Stimulated activated CD4-positive, alpha-beta T cell treated with anti-CD3 and anti-CD28 coated beads, Interleukin-15, amount 100 ng/mL, for 48 hours (primary cell): ENCODE results near the gene HSPA2.
A peak's percentile ranks its signal among the peaks of the same experiment; 100 is the strongest.

Experiments
- DNase-seq, 2 donors: peaks; one replicate each; pipeline ENCODE4 v3.0.0-alpha.2; 2020; ENCODE audit warnings: low read depth in 2 of 2

HSPA2 gene

GRCh38 chr14:64540208-64541202 lies at the start of gene HSPA2:
Gene HSPA2 (plus strand): TSS chr14:64540741. CDS start chr14:64540850, 109 bp downstream.
- peak; percentile 92 to 94 for DNase-seq

- DNase-seq: no peak
Measured at GRCh38 chr14:64491637-64492036, 48.9 kb upstream of the HSPA2 start.

DNA sequence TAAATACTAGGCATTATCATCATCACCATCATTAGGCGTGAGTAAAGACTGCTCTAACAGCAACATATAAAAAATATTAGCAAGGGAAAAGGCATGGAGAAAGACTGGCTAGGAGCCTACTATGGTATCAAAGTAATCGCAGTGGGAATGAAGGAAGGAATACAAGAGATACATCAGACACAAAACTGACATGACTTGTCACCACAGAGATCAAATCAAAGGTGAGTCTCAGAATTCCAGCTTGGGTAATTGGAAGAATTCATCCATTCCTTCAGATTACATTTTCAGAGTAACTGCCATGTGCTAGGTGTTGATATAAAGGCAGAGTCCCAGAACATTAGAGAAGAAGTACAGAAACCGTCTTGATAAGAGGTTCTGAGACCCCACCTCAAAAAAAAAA lies 47.1 kb upstream of the HSPA2 start:
- no peak for DNase-seq

GRCh38 chr14:64495252-64495651 lies 45.3 kb upstream of the HSPA2 start:
- DNase-seq: no peak

GRCh38 chr14:64496764-64497163 lies 43.8 kb upstream of the HSPA2 start:
- no peak for DNase-seq

DNA sequence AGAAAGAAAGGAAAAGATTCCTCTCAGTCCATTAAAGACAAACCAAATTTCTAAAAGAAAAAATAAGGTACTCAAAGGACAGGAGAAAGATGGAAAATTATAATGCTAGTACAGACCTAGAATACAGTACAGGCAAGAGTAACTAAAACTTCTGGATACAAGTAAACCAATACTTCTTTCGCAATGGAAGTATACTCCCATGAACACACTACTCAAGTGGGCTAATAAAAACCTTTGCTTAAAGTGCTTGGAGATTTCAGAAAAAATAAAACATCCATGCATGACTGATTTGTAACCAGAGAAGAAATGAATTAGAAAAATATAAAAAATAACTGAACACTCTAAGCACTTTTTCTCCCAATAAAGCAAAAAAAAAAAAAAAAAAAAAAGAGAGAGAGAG lies 40.5 kb upstream of the HSPA2 start:
- DNase-seq: no peak

DNA sequence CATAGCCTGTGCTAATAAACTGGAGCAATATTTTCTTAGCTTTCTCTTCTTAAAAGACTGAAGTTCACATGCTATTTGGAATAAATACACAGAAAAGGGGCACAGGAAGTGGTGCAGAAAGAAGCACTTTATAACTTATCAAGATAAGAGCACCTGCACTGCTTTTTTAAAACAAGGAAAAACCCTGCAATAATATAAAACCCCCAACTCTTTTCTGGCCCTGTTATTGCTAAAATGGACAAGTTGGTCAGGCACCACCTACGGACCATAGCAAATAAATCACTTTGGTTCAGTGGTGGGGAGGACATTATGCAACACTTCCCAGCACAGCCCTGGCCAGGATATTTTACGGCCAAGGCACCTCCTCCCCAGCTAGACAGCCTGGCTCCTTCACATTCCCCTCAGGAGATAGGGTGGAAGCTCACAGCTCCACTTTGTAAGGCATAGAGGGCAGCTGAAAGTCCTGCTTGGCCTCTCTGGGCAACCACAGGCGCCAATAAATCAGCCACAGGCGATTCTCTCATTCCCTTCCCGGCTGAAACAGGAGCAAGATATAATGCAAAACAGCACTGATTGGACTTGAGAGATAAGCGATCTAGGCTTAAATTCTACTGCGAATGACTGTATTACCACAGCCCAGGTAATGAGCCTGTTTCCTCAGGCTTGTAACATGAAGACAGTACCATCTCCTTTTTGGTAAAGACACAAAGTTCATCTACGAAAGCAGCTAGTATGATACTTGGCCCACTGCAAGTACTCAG lies 39.0 kb upstream of the HSPA2 start:
- DNase-seq: no peak

DNA sequence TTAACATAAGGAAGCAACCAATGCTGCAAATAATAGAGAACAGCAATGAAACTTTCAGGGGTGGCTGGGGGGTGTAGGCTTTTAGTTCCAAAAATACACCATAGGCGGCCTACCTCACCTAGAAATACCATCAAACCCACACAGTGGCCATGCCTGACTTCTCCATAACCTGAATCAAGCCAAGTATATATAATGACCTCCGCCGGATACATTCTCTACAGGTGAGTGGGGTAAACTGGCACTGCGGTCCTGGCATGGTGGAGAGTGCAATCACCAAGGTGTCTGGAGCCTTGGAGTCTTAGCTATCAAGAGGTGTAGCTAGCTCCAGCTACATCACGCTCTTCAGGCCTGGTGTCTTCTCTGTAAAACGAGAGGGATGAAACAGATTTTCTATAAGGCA lies 38.1 kb upstream of the HSPA2 start:
- no peak for DNase-seq

DNA sequence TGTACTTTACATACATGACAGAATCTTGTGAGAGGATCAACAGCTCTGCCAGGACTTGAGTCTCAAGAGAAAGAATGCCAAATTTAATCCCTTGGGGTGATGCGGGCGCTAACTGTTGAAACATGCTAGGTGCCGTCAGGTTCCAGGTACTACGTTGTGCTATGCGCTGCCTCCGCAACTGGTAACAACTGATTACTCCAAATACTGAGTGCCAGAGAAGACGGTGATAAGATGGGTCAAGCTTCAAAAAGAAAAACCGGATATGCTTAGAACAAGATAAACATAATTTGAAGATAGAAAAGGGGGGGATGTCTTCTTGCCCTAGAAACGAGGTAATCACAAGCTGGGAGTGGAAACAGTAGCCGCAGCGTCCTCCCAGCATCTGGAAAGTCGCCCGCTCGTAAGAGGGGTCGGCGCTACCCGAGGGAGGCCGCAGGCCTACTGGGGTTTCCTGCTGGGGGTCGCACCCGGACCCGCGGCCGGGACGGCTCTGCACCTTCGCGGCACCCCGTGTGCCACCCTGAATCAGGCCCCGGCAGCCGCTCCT lies 37.6 kb upstream of the HSPA2 start:
- no peak for DNase-seq

DNA sequence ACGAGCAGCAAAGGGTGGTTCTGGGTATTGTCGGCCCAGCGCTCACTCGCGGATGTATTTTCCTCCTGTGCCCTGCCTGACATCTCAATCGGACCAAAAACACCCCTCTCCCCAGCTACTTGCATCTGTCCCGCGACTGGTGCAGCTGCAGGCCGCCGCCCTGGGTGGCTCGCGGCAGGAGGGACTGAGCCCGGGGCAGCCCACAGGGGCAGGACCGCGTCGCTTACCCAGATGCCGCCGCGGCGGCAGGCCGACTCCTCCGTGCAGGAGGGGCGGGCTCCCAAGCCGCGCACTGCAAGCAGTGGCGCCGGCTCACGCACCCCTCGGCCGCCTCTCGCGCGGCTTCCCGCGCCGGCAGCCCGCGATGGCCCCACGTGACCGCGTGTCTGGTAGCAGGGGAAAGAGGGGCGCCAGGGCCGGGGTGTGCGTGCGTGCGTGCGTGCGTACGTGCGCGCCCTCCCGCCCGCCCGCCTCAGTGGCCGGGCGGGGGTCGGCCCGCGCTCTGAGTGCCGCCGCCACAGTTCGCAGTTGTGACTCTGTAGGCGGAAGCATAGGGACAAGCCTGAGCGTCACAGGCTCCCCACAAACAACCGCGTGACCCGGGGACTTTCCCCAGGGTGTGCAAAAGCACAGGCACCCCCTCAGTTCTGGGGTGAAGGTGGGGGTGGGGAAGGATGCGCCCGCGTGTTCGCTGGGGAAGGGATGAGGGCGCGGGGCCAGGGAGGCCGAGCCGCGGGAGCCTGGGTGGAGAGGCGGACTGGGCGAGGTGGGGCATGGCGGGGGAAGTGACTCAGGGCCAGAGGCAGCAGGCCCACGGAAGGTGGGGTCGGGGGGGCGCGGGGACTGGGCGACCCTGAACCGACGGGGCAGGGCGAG lies 36.9 kb upstream of the HSPA2 start, which contains the start of gene ZBTB25:
Gene ZBTB25 (minus strand): TSS at position 405 of the 876 bp plus-strand sequence. CDS start 13,305 bp downstream, outside the sequence.
- peak; percentile 88 to 91 for DNase-seq

DNA sequence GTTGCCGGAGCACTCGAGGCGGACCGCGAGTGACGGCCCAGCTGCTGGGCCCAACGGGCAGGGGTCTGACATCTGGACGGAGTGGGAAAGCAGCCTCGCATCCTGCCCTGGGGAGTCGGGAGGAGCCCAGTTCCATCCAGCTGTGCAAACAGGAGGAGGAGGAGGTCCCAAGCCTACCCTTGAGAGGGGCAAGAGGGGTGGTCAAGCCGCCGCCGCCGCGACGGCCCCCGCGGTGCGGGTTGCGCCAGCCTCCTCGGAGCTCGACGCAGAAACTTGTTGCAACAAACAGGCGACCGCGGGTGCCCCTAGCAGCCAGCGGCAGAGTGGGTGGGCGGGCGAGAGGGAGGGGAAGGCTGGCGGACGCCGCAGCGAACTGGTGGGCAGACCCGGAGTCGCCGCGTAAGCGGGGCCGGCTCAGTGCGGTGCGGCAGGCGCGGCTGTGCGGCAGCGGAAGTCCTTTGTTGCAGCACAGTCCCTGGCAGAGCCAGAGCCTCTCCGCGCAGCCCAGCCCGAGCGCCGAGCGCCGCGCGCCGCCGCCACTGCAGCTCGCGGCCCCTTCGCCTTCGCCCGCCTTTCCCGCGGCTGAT lies 36.1 kb upstream of the HSPA2 start, which contains the start of gene ZBTB1:
Gene ZBTB1 (plus strand): TSS at position 461 of the 587 bp plus-strand sequence. CDS start 16,735 bp downstream, outside the sequence.
- DNase-seq: peak; percentile 84

- DNase-seq: peak; percentile 81 to 82
Measured at GRCh38 chr14:64504897-64505794, 35.4 kb upstream of the HSPA2 start.

DNA sequence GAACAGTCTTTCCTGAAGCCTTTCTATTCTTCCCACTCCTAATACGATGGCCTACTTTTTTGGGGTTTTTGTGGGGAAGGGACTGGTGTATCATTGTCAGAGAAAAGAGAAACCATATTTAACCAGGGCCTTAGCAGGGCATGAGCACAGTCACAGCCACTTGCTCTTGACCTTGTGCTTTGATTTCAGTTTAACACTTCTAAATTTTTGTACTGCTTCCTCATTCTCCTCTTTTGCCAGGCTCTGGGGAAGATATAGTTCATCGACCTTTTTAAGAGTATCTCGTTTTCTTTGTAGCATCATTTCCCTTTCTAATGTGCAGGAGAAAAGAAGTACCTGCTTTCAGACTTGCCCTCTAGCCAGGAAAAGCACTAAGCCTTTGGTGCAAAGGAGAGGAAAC lies 33.8 kb upstream of the HSPA2 start:
- DNase-seq: no peak

GRCh38 chr14:64507376-64508156 lies 33.0 kb upstream of the HSPA2 start:
- DNase-seq: peak in 1 of 2 donors; percentile 36

- no peak for DNase-seq
Measured at GRCh38 chr14:64508215-64508776, 32.2 kb upstream of the HSPA2 start.

DNA sequence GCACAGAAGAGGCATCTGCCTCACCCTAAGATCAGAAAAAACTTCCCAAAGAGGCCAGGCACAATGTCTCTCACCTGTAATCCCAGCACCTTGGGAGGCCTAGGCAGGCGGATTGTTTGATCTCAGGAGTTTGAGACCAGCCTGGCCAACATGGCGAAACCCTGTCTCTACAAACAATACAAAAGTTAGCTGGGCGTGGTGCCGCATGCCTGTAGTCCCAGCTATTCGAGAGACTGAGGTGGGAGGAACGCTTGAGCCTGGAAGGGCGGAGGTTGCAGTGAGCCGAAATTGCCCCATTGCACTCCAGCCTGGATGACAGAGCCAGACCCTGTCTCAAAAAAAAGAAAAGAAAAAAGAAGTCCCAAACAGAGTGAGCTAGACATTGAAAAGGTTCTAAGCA lies 31.5 kb upstream of the HSPA2 start:
- DNase-seq: no peak

DNA sequence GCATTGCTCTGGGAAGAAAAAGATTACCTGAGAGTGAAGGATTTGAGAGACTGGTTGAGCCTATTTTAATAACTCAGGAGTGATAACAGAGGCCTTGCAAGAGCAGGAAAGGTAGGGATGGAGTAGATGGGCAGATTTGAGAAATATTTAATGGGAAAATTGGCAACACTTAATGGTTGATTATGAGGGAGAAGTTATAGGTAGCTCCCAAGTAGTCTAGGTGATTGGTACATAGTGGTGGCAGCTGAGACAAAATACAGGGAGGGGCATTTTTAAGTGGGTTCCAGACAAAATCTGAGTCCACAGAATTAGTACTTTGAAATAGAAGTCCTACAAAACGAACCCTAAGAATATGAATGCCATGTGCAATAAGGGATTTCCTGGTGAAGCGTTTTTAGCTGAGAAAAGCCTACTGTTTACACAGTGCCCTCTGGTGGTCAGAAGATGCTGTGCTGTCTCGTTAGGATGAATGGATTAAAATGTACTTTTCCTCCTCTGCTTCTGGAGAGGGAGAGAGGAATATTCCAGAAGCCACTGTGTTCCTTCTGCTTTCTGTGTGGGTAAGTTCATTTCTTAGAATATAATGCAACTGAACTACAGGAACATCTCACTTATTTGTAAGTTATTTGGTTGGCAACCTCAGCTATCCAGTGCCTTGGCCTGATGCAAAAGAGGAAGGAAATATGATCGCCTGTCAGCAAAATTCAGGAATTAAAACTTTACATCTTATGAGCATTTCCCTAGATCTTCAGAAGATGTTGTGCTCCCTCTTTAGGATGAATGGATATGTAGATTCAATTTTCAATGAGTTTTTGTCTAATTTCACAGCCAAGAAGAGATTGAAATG lies 29.5 kb upstream of the HSPA2 start:
- peak in 1 of 2 donors; percentile 43 for DNase-seq

- DNase-seq: no peak
Measured at GRCh38 chr14:64513271-64513670, 27.3 kb upstream of the HSPA2 start.
